ENCODE results near the gene ZNF287.

- peak; percentile 82 for TF ChIP-seq POLR2AphosphoS5 (IDR thresholded peaks at IDR 0.05; ENCODE audit: low read depth, low read length)
- no peak for TF ChIP-seq REST (IDR thresholded peaks at IDR 0.05; ENCODE audit: insufficient read depth in 1 of 2, low read depth in 2 of 2, low read length in 2 of 2)
Observed at GRCh38 chr17:16568541-16569357, at the start of gene ZNF287.
